HG02885 (cell line): ENCODE results near the gene POU4F2.

Source experiments
- ATAC-seq: cut with Tn5 transposase; IDR thresholded peaks from one replicate; pipeline ENCODE4 v1.9.1; 2021; ENCODE audit warnings: mild to moderate bottlenecking; ENCODE audit not compliant: unreplicated experiment, poor library complexity

The POU4F2 gene, protein sequence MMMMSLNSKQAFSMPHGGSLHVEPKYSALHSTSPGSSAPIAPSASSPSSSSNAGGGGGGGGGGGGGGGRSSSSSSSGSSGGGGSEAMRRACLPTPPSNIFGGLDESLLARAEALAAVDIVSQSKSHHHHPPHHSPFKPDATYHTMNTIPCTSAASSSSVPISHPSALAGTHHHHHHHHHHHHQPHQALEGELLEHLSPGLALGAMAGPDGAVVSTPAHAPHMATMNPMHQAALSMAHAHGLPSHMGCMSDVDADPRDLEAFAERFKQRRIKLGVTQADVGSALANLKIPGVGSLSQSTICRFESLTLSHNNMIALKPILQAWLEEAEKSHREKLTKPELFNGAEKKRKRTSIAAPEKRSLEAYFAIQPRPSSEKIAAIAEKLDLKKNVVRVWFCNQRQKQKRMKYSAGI

DNA sequence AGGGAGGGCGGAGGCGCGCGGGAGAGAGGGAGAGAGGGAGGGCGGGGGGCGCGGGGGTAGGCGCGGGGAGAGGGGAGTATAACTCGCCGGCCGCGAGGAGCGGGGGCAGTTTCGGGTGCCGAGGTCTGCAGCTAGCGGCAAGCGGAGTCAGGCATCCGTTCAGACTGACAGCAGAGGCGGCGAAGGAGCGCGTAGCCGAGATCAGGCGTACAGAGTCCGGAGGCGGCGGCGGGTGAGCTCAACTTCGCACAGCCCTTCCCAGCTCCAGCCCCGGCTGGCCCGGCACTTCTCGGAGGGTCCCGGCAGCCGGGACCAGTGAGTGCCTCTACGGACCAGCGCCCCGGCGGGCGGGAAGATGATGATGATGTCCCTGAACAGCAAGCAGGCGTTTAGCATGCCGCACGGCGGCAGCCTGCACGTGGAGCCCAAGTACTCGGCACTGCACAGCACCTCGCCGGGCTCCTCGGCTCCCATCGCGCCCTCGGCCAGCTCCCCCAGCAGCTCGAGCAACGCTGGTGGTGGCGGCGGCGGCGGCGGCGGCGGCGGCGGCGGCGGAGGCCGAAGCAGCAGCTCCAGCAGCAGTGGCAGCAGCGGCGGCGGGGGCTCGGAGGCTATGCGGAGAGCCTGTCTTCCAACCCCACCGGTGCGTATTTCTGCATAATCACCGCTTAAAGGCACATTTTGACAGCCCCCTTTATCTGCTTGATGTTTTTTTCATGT is at the start of gene POU4F2:
Gene POU4F2 (plus strand): TSS at position 108 of the 720 bp plus-strand sequence. CDS start 248 bp downstream, at position 356.
- no peak for ATAC-seq

DNA sequence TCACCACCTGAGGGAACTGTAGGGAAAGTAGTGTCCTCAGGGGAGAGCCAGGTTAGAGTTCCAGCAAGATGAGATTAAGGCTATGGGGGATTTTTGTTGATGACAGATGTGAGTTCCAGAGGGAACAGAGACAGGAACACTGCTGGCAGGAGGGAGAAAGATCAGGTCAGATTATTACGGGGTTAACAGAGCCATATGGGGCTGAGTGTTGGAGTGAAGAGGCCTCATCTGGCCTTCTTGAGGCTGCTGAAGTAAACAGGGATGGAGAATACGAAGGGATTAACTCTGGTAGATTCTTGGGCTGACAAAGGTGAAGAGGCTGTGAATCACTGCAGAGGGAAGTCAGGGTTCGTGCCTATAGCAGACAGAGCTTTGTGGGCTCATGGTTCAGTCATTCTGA is 47.9 kb upstream of the POU4F2 start:
- ATAC-seq: no peak

- ATAC-seq: no peak
Measured at GRCh38 chr4:146592019-146592418, 46.7 kb upstream of the POU4F2 start.

DNA sequence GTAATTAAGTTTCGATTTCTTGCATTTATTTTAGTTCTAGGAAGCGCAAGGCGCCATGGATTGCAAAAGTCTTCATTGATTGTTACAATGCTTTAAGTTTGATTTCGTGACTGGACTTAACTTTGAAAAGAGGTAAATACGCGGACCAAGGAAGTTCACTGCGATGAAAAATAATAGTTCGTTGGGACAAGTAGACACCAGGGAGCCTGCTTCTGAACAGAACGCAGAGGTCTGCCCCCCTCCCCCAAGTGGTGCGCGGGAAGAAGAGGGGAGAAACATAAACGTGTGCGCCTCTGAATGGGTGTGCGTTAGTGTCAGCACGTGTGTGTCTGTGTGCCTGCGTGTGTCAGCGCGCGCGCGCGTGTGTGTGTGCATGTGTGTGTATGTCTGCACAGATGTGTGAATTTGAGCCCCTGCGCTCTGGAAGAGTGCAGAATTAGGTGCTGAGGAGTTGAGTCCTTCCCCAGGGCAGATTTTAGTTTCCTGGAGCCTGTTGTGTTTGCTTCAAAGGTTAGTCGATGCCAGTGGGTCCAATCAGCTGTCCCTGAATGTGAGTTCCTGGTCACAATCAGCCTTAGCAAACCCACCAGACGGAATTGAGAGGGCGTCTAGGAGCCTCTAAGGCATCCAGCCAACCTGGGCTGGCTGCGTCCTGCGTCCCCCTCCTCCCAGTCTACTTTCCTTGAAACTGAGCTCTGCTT is 5.8 kb upstream of the POU4F2 start:
- no peak for ATAC-seq

- ATAC-seq: no peak
Measured at GRCh38 chr4:146633471-146633800, 5.3 kb upstream of the POU4F2 start.

- no peak for ATAC-seq
Measured at GRCh38 chr4:146634825-146635224, 3.9 kb upstream of the POU4F2 start.

DNA sequence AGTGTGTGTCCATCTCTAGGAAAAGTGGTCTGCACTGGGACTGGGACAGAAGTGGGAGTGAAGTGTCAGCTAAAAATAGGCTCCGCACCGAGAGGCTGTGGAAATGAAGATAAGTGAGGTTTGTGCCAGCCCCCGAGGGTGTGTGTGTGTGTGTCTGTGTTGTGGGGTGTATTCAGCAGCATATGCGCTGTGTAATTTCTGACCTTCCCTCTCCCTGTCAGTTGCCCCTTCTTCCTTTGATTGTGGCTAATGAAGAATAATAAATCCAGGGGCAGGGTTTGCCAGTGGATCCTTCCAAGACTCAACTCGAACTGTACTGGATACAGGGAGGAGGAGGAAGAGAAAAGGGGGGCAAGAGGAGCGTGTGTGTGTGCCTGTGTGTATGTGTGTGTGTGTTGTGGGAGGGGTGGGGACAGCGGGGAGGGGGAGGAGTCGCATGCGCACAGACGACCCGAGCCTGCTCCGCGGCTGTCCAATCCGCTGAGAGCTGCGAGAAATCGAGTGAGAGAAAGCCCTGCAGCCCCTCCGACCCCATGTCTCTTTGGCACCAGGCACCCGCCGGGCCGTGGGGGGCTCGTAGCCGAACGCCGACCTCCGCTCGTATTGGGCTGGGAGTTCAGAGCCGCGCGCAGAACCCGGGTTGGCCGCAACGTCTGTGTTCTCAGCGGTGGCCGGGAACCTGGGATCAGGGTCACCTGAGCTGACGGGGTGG is 916 bp upstream of the POU4F2 start:
- no peak for ATAC-seq

- no peak for ATAC-seq
Measured at GRCh38 chr4:146638333-146638785, 334 bp upstream of the POU4F2 start.

GRCh38 chr4:146639506-146639932 is 826 bp downstream of the POU4F2 start:
- no peak for ATAC-seq

DNA sequence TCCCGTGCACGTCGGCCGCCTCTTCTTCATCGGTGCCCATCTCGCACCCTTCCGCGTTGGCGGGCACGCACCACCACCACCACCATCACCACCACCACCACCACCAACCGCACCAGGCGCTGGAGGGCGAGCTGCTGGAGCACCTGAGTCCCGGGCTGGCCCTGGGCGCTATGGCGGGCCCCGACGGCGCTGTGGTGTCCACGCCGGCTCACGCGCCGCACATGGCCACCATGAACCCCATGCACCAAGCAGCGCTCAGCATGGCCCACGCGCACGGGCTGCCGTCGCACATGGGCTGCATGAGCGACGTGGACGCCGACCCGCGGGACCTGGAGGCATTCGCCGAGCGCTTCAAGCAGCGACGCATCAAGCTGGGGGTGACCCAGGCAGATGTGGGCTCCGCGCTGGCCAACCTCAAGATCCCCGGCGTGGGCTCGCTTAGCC is 1.4 kb downstream of the POU4F2 start:
- no peak for ATAC-seq

DNA sequence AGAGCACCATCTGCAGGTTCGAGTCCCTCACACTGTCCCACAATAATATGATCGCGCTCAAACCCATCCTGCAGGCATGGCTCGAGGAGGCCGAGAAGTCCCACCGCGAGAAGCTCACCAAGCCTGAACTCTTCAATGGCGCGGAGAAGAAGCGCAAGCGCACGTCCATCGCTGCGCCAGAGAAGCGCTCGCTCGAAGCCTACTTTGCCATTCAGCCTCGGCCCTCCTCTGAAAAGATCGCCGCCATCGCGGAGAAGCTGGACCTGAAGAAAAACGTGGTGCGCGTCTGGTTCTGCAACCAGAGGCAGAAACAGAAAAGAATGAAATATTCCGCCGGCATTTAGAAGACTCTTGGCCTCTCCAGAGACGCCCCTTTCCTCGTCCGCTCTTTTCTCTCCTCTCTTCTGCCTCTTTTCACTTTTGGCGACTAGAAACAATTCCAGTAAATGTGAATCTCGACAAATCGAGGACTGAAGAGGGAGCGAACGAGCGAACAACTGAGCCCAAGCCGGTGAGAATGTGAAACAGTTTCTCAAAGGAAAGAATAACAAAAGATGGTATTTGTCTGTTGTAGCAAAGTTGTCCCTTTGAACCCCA is 1.9 kb downstream of the POU4F2 start:
- ATAC-seq: no peak

GRCh38 chr4:146641762-146642161 is 3.1 kb downstream of the POU4F2 start:
- no peak for ATAC-seq

GRCh38 chr4:146643812-146644401 is 5.2 kb downstream of the POU4F2 start:
- no peak for ATAC-seq

GRCh38 chr4:146645921-146646320 is 7.2 kb downstream of the POU4F2 start:
- ATAC-seq: no peak

DNA sequence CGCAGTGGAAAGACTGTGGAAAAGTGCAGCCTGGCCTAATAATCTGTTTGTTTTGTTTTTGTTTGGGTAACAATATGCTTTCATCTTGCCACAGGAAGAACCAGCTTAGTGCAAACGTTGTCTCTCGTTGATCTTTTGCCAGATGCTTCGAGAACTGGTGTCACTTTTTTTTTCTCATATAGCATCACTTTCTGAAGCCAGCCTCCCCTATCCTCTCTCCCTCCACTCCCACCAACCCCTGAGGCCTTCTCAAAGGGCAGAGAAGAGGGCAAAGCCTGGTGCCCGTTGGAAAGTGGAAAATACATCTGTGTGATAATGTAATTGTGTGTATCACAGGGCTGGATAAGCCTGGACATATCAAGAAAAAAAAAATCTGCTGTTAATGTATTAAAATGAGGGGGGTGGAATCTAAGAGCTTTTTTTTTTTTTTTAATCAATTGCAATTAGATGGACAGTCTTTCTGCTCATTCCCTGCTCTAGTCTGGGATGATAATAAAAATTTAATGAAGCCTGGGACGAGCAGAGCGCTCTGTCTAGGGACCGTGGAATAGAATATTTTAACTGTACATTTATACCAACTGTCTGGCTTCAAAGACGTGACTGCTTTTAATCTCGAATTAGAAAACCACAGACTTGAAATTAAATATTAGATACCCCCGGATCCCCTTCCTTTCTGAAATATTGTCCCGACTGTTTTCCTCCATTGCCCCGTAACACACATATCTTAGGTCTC is 8.1 kb downstream of the POU4F2 start:
- no peak for ATAC-seq

GRCh38 chr4:146647615-146648460 is 9.1 kb downstream of the POU4F2 start:
- ATAC-seq: no peak

DNA sequence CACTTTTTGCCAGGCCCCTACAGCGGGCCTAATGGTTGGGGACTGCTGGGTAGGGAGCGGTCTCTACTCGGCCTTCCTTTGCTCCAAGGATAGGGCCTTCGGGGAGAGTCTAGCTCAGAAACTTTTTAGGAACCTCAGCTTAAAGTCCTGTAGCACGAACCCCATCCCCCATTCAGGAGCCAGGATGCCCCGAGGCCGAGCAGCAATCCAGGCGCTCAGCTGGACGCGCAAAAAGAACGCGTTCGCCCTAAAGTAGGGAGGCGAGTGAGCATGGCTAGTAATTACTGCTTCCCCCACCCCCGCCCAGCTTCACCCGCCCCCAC is 9.7 kb downstream of the POU4F2 start:
- no peak for ATAC-seq

DNA sequence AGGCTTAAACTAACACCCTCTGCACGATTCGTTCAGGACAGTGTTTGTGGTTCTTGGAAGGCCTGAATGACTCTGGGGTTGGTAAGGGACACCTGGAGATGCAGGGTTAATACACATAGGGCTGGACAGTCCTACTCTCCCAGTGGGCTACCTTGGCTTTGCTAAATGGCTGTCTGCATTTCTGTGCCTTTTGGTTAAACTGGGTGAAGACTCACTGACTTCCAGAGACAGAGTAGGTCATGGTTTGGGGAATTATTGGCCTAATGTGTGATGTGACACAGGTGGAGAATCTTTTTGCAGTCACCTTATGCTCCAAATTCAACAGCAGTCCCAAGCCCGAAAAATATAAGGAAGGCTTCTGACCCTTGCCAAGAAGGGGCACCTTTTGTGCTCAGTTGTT is 10.5 kb downstream of the POU4F2 start:
- no peak for ATAC-seq
